Measurements from ENCODE around the gene DCLK3.

DCLK3 gene

DNA sequence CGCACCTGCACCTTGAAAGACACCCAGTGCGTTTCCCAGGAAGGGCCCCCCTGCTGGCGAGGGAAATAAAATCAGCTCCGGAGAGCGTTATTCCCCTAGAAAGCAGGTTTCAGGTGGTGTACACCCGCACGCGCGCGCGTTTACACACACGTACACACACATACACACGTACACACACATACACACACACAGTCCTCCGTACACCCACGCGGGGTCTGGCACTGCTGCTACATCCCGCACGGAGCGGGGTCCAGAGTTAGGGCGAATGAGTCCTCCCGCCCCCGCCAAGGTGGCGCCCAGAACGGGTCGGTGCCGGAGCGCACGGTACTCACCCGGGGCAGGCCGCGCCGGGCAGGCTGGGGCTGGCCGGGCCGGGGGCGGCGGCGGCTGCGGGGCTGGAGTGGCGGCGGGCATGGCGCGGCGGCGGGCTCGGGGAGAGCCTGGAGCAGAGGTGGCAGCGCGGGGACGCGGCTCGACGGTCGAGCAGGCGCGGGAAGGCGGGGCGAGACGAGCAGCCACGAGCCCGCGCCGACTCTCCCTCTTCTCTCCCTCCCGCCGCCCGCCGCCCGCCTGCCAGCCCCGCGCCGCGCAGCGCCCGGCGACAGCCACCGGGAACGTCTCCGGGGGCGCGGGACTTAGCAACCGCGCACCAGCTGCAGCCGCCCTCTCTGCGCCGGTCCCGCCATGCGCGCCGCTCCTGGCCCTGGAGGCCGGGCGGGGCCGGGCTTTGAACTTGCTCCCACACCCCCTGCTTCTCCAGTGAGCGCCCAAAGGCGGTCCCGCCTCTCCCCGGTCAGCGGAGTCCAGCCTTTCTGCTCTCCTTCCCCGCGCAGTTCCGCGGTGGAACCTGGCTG, at the start of gene DCLK3:
Gene DCLK3 (minus strand): TSS at position 704 of the 854 bp plus-strand sequence. CDS start 290 bp downstream, at position 414.
- H3K9me3 ChIP-seq (ENCODE audit: control insufficient read depth in 2 of 2, low read length in 2 of 2): peaks cover 0 to 4% of the 10 kb centered on the region in 2 donors
- H3K27ac ChIP-seq (ENCODE audit: low read length): no peak within 1 kb of the TSS
- no peaks in the 10 kb centered on the region for H3K36me3 ChIP-seq (ENCODE audit: control insufficient read depth in 2 of 2, insufficient read depth in 2 of 2, low read length in 2 of 2)
- peaks cover 24 to 28% of the 10 kb centered on the region in 2 donors for H3K27me3 ChIP-seq (ENCODE audit: control insufficient read depth in 1 of 2, insufficient read depth in 2 of 2, low read length in 2 of 2)
- H3K9ac ChIP-seq (ENCODE audit: low read length in 2 of 2): no peak within 1 kb of the TSS
- peaks cover 3% of the 10 kb centered on the region for H3K4me1 ChIP-seq (ENCODE audit: control insufficient read depth, insufficient read depth, low read length)
- peak within 1 kb of the TSS in 1 of 2 donors; percentile 40 for H3K4me3 ChIP-seq (ENCODE audit: low read length in 2 of 2)

- Histone ChIP-seq H3K36me3 (ENCODE audit: control insufficient read depth in 2 of 2, insufficient read depth in 2 of 2, low read length in 2 of 2) (no peaks in the 10 kb centered on the region), H3K27ac (ENCODE audit: low read length) (no peak overlapping the region), H3K4me1 (ENCODE audit: control insufficient read depth, insufficient read depth, low read length) (no peaks in the 10 kb centered on the region)
Observed at GRCh38 chr3:36813305-36813704, 49.0 kb upstream of the DCLK3 start.

GRCh38 chr3:36812240-36812639, 47.9 kb upstream of the DCLK3 start:
- Histone ChIP-seq H3K4me3 (ENCODE audit: low read length in 2 of 2) (no peak overlapping the region), H3K4me1 (ENCODE audit: control insufficient read depth, insufficient read depth, low read length) (no peaks in the 10 kb centered on the region), H3K27ac (ENCODE audit: low read length) (no peak overlapping the region), H3K9me3 (ENCODE audit: control insufficient read depth in 2 of 2, low read length in 2 of 2) (no peaks in the 10 kb centered on the region), H3K27me3 (ENCODE audit: control insufficient read depth in 1 of 2, insufficient read depth in 2 of 2, low read length in 2 of 2) (no peaks in the 10 kb centered on the region), H3K36me3 (ENCODE audit: control insufficient read depth in 2 of 2, insufficient read depth in 2 of 2, low read length in 2 of 2) (no peaks in the 10 kb centered on the region), H3K9ac (ENCODE audit: low read length in 2 of 2) (no peak overlapping the region)

More at GRCh38 chr3:36813305-36813704, 49.0 kb upstream of the DCLK3 start:
- H3K9ac ChIP-seq (ENCODE audit: low read length in 2 of 2): no peak overlapping the region
- H3K27me3 ChIP-seq (ENCODE audit: control insufficient read depth in 1 of 2, insufficient read depth in 2 of 2, low read length in 2 of 2): peaks cover 0 to 2% of the 10 kb centered on the region in 2 donors
- no peaks in the 10 kb centered on the region for H3K9me3 ChIP-seq (ENCODE audit: control insufficient read depth in 2 of 2, low read length in 2 of 2)
- no peak overlapping the region for H3K4me3 ChIP-seq (ENCODE audit: low read length in 2 of 2)

DNA sequence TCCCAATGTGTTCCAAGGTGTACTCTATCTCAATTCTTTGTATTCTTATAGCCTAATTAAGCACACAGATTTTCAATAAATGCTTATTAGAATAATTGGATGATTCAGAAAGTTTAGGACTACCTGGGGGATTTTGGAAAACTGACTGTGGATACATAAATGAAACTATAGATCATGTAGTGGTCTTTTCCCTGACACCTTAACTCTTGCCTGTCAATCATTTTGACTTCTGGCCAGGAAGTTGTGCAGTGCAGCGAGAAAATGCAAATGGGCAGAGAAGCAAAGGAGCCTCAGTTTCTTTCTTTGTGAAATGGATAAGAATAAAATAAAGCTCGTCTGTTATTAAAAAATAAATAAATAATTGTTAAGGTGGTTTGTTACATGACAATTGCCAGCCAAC, 47.4 kb upstream of the DCLK3 start:
- Histone ChIP-seq H3K4me1 (ENCODE audit: control insufficient read depth, insufficient read depth, low read length) (no peaks in the 10 kb centered on the region), H3K4me3 (ENCODE audit: low read length in 2 of 2) (no peak overlapping the region), H3K27me3 (ENCODE audit: control insufficient read depth in 1 of 2, insufficient read depth in 2 of 2, low read length in 2 of 2) (no peaks in the 10 kb centered on the region), H3K9ac (ENCODE audit: low read length in 2 of 2) (no peak overlapping the region), H3K9me3 (ENCODE audit: control insufficient read depth in 2 of 2, low read length in 2 of 2) (no peaks in the 10 kb centered on the region), H3K36me3 (ENCODE audit: control insufficient read depth in 2 of 2, insufficient read depth in 2 of 2, low read length in 2 of 2) (no peaks in the 10 kb centered on the region), H3K27ac (ENCODE audit: low read length) (no peak overlapping the region)

GRCh38 chr3:36804295-36805055, 40.1 kb upstream of the DCLK3 start:
- H3K27me3 ChIP-seq (ENCODE audit: control insufficient read depth in 1 of 2, insufficient read depth in 2 of 2, low read length in 2 of 2): no peaks in the 10 kb centered on the region
- H3K9me3 ChIP-seq (ENCODE audit: control insufficient read depth in 2 of 2, low read length in 2 of 2): peaks cover 10 to 11% of the 10 kb centered on the region in 2 donors
- H3K4me1 ChIP-seq (ENCODE audit: control insufficient read depth, insufficient read depth, low read length): no peaks in the 10 kb centered on the region
- H3K36me3 ChIP-seq (ENCODE audit: control insufficient read depth in 2 of 2, insufficient read depth in 2 of 2, low read length in 2 of 2): no peaks in the 10 kb centered on the region
- no peak overlapping the region for H3K9ac ChIP-seq (ENCODE audit: low read length in 2 of 2)
- no peak overlapping the region for H3K4me3 ChIP-seq (ENCODE audit: low read length in 2 of 2)
- no peak overlapping the region for H3K27ac ChIP-seq (ENCODE audit: low read length)

DNA sequence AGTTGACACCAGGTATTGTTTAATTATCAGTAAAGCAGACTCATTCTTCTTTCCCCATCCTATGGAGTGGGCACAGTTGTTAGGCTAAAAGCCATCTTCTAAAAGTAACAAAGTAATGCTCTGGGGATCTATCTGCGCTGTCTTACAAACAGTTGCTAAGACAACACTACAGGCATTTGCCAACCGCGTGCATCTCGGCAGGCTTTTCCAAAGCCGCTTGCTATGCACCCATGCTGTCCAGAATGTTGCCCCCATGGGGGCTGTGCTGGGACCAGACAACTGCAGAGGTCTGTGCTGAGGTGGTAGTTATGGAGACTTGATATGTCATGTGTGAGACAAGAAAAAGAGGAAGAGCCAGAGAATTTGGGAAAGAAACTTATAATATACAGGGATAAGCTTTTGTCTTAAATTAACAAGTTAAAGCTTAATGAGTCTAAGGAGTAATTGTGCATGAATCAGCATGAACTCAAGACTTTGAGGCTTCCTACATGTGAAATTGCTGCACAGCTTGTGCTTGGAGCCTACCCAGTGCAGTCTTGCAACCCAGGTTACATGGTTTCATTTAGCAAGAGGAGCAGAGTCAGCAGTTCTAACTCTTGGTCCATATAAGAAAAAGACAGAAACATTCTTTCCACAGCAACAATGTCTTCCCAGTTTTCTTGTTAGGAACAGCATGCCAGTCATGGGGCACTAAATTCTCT, 38.9 kb upstream of the DCLK3 start:
- Histone ChIP-seq H3K36me3 (ENCODE audit: control insufficient read depth in 2 of 2, insufficient read depth in 2 of 2, low read length in 2 of 2) (no peaks in the 10 kb centered on the region), H3K4me1 (ENCODE audit: control insufficient read depth, insufficient read depth, low read length) (no peaks in the 10 kb centered on the region), H3K27ac (ENCODE audit: low read length) (no peak overlapping the region), H3K9ac (ENCODE audit: low read length in 2 of 2) (no peak overlapping the region), H3K27me3 (ENCODE audit: control insufficient read depth in 1 of 2, insufficient read depth in 2 of 2, low read length in 2 of 2) (no peaks in the 10 kb centered on the region), H3K4me3 (ENCODE audit: low read length in 2 of 2) (no peak overlapping the region), H3K9me3 (ENCODE audit: control insufficient read depth in 2 of 2, low read length in 2 of 2) (peaks cover 10 to 11% of the 10 kb centered on the region in 2 donors)

GRCh38 chr3:36800533-36801116, 36.3 kb upstream of the DCLK3 start:
- Histone ChIP-seq H3K27ac (ENCODE audit: low read length) (no peak overlapping the region), H3K9me3 (ENCODE audit: control insufficient read depth in 2 of 2, low read length in 2 of 2) (peaks cover 3 to 11% of the 10 kb centered on the region in 2 donors), H3K36me3 (ENCODE audit: control insufficient read depth in 2 of 2, insufficient read depth in 2 of 2, low read length in 2 of 2) (no peaks in the 10 kb centered on the region), H3K4me3 (ENCODE audit: low read length in 2 of 2) (no peak overlapping the region), H3K27me3 (ENCODE audit: control insufficient read depth in 1 of 2, insufficient read depth in 2 of 2, low read length in 2 of 2) (no peaks in the 10 kb centered on the region), H3K9ac (ENCODE audit: low read length in 2 of 2) (no peak overlapping the region), H3K4me1 (ENCODE audit: control insufficient read depth, insufficient read depth, low read length) (no peaks in the 10 kb centered on the region)

DNA sequence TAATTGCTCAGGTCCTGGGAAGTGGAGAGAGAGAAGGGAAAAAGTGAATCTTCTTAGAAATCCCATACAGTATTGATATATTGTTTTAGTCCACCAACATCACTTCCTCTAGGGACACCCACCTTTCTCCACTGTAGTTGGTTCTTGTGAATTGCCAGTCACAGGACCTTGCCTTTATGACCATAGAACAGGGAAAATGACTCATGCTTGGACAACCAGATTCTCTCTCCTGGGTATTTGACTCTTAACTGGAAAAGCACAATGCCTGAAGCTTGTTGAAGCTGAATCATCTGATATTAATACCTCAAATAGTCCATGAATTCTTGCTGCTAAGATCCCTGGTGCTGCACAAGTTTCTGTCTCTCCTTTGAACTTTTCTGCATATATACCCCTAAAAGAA, 32.5 kb upstream of the DCLK3 start:
- no peaks in the 10 kb centered on the region for H3K27me3 ChIP-seq (ENCODE audit: control insufficient read depth in 1 of 2, insufficient read depth in 2 of 2, low read length in 2 of 2)
- H3K9ac ChIP-seq (ENCODE audit: low read length in 2 of 2): no peak overlapping the region
- H3K27ac ChIP-seq (ENCODE audit: low read length): no peak overlapping the region
- no peak overlapping the region for H3K4me3 ChIP-seq (ENCODE audit: low read length in 2 of 2)
- H3K36me3 ChIP-seq (ENCODE audit: control insufficient read depth in 2 of 2, insufficient read depth in 2 of 2, low read length in 2 of 2): no peaks in the 10 kb centered on the region
- peaks cover 0 to 2% of the 10 kb centered on the region in 2 donors for H3K9me3 ChIP-seq (ENCODE audit: control insufficient read depth in 2 of 2, low read length in 2 of 2)
- no peaks in the 10 kb centered on the region for H3K4me1 ChIP-seq (ENCODE audit: control insufficient read depth, insufficient read depth, low read length)

GRCh38 chr3:36796161-36796560, 31.8 kb upstream of the DCLK3 start:
- H3K4me3 ChIP-seq (ENCODE audit: low read length in 2 of 2): no peak overlapping the region
- H3K4me1 ChIP-seq (ENCODE audit: control insufficient read depth, insufficient read depth, low read length): no peaks in the 10 kb centered on the region
- no peaks in the 10 kb centered on the region for H3K27me3 ChIP-seq (ENCODE audit: control insufficient read depth in 1 of 2, insufficient read depth in 2 of 2, low read length in 2 of 2)
- H3K9me3 ChIP-seq (ENCODE audit: control insufficient read depth in 2 of 2, low read length in 2 of 2): no peaks in the 10 kb centered on the region
- H3K27ac ChIP-seq (ENCODE audit: low read length): no peak overlapping the region
- no peak overlapping the region for H3K9ac ChIP-seq (ENCODE audit: low read length in 2 of 2)
- H3K36me3 ChIP-seq (ENCODE audit: control insufficient read depth in 2 of 2, insufficient read depth in 2 of 2, low read length in 2 of 2): no peaks in the 10 kb centered on the region

DNA sequence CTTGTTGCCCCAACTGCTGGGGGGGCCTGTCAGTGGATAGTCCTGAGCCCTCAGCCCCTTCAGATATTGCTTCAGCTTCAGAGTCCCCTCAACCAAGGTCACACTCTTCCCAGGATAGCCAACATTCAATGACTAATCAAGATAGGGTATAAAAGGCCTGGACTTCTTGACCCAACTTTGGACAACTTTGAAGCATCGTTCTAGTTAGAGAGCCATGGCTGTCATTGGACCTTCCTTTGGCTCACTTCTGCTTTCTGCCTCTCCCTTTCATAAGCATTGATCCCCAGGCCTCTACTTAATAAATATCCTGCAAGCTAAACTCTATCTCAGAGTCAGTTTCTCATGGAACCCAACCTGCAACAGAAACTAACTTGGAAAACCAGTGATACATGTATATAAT, 31.3 kb upstream of the DCLK3 start:
- no peak overlapping the region for H3K27ac ChIP-seq (ENCODE audit: low read length)
- H3K9ac ChIP-seq (ENCODE audit: low read length in 2 of 2): no peak overlapping the region
- H3K27me3 ChIP-seq (ENCODE audit: control insufficient read depth in 1 of 2, insufficient read depth in 2 of 2, low read length in 2 of 2): no peaks in the 10 kb centered on the region
- no peaks in the 10 kb centered on the region for H3K36me3 ChIP-seq (ENCODE audit: control insufficient read depth in 2 of 2, insufficient read depth in 2 of 2, low read length in 2 of 2)
- H3K4me1 ChIP-seq (ENCODE audit: control insufficient read depth, insufficient read depth, low read length): no peaks in the 10 kb centered on the region
- no peak overlapping the region for H3K4me3 ChIP-seq (ENCODE audit: low read length in 2 of 2)
- H3K9me3 ChIP-seq (ENCODE audit: control insufficient read depth in 2 of 2, low read length in 2 of 2): no peaks in the 10 kb centered on the region

All from stomach smooth muscle (tissue), 2 donors.